ENCODE measurements around the gene MEMO1.
"Not testable (repeated sequence)": the region's sequence is repeated elsewhere in the genome, so short reads cannot be mapped to it uniquely, and the experiment has no call there.

Gene MEMO1

GRCh38 chr2:31874071-31874470, 136.7 kb downstream of the MEMO1 start:
- no peak for TF ChIP-seq CTCF (IDR thresholded peaks at IDR 0.05; ENCODE audit: borderline replicate concordance, insufficient read depth, low read depth, low read length)
- H3K4me3 ChIP-seq (ENCODE audit: low read depth, low read length), result no peak overlapping the region

GRCh38 chr2:31865215-31865614, 145.6 kb downstream of the MEMO1 start:
- TF ChIP-seq CTCF (IDR thresholded peaks at IDR 0.05; ENCODE audit: borderline replicate concordance, insufficient read depth, low read depth, low read length), result no peak
- H3K4me3 ChIP-seq (ENCODE audit: low read depth, low read length), result no peak overlapping the region

GRCh38 chr2:31863867-31864266, 146.9 kb downstream of the MEMO1 start:
- no peak for TF ChIP-seq CTCF (IDR thresholded peaks at IDR 0.05; ENCODE audit: borderline replicate concordance, insufficient read depth, low read depth, low read length)
- H3K4me3 ChIP-seq (ENCODE audit: low read depth, low read length), result no peak overlapping the region

- H3K4me3 ChIP-seq (ENCODE audit: low read depth, low read length), result not testable (repeated sequence)
Measured at GRCh38 chr2:31863015-31863656, 147.7 kb downstream of the MEMO1 start.

- H3K4me3 ChIP-seq (ENCODE audit: low read depth, low read length), result no peak overlapping the region
- TF ChIP-seq CTCF (IDR thresholded peaks at IDR 0.05; ENCODE audit: borderline replicate concordance, insufficient read depth, low read depth, low read length), result no peak
Measured at GRCh38 chr2:31859959-31860358, 150.8 kb downstream of the MEMO1 start.

GRCh38 chr2:31853521-31853920, 157.3 kb downstream of the MEMO1 start:
- no peak overlapping the region for H3K4me3 ChIP-seq (ENCODE audit: low read depth, low read length)
- no peak for TF ChIP-seq CTCF (IDR thresholded peaks at IDR 0.05; ENCODE audit: borderline replicate concordance, insufficient read depth, low read depth, low read length)

GRCh38 chr2:31842150-31842549, 168.7 kb downstream of the MEMO1 start:
- H3K4me3 ChIP-seq (ENCODE audit: low read depth, low read length), result not testable (repeated sequence)

- TF ChIP-seq CTCF (IDR thresholded peaks at IDR 0.05; ENCODE audit: borderline replicate concordance, insufficient read depth, low read depth, low read length), result no peak
- no peak overlapping the region for H3K4me3 ChIP-seq (ENCODE audit: low read depth, low read length)
Measured at GRCh38 chr2:31835450-31835849, 175.4 kb downstream of the MEMO1 start.
